ENCODE results near the gene MTIF3. TPM values are rescaled to one million over a fixed set of nuclear protein-coding genes. Genes with fewer than 3 reads are reported as not detected.

MTIF3 gene, protein sequence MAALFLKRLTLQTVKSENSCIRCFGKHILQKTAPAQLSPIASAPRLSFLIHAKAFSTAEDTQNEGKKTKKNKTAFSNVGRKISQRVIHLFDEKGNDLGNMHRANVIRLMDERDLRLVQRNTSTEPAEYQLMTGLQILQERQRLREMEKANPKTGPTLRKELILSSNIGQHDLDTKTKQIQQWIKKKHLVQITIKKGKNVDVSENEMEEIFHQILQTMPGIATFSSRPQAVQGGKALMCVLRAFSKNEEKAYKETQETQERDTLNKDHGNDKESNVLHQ
- 10 to 100 TPM; 33.7 to 61.1 (median 34.9) TPM for total RNA-seq
- 10 to 100 TPM; 67.1 to 81.2 TPM for polyA plus RNA-seq
- long read RNA-seq, donor 1, transcript MTIF3-202 (5 exons, 1,005 nt): major isoform, 15 of 48 reads
- long read RNA-seq, donor 1, partial matches to known transcripts: 5 of 48 reads
- long read RNA-seq, donor 1, other reads (novel, unspliced or antisense): 27 of 48 reads
- long read RNA-seq, donor 2, transcript MTIF3-202 (5 exons, 1,005 nt): major isoform, 12 of 23 reads
- long read RNA-seq, donor 2, partial matches to known transcripts: 0 of 23 reads
- long read RNA-seq, donor 2, other reads (novel, unspliced or antisense): 7 of 23 reads
- long read RNA-seq, donor 3, transcript MTIF3-202 (5 exons, 1,005 nt): major isoform, 17 of 35 reads
- long read RNA-seq, donor 3, partial matches to known transcripts: 2 of 35 reads
- long read RNA-seq, donor 3, other reads (novel, unspliced or antisense): 15 of 35 reads

DNA sequence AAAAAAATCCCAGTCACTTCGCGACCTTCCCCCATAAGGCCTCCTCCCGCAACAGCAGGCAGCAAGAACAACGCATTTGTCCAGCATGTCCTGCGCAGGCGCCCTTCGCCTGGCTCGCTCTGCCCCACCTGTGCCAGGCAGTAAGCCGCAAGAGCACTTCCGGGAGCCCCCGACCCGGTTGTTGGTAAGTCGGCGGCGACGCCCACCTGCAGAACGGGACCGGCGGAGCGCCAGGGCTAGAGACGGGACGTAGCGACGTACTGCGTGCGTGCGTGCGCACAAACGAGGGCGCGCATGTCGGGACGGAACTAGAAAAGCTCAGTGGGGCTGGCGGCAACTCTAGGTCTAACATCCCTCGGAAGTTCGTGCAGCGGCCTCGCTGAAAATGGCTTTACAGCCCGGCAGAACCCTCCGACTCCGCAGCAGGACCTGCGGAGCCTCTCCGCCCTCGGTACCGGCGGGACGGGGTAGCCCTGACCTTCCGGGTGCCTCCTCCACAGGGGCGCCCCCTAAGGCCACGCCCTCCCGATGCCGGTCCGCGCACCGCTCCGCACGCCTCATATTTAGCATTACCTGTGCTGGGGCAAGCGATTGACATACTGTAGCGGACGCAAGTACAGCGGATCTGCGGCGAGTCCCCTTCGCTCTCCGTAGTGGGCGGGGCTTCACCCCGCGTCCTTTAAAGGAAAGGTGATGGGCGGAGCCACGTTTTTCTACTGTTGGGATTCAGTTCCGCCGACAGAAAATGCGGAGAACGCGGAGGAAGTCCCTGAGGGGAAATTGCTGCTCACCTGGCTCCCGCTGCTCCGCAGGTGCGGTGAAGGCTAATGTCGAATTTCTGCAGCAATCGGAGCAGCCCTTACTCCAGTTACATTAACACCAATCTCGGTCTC, at the start of gene MTIF3:
TSS of gene MTIF3 (minus strand) at position 629 of the 893 bp plus-strand sequence. CDS start 10,116 bp downstream, outside the sequence.
- WGBS, 3 donors: 0% methylated on average over 59 to 81 of the region's 81 CpGs
- intact Hi-C loops (cut with DNase I): loop anchor here in 2 of 4 donors (1.0 to 10.0 kb wide), 4 partner anchors 25 to 195 kb away; partner anchors contain the start of genes GTF3A (in 2 of the 2), LNX2 (in 1 of the 2), POLR1D (in 1 of the 2) and RPL21 (in 1 of the 2)
- DNase-seq: peak; percentile 94 to 96 (median 96)
- Histone ChIP-seq H3K27ac (peak within 1 kb of the TSS; percentile 93 to 98), H3K27me3 (no peaks in the 10 kb centered on the region), H3K4me3 (peak within 1 kb of the TSS; percentile 82), H3K4me1 (ENCODE audit: insufficient read depth) (peaks cover 8% of the 10 kb centered on the region), H3K36me3 (no peaks in the 10 kb centered on the region), H3K9me3 (no peaks in the 10 kb centered on the region)
- TF ChIP-seq CTCF (IDR thresholded peaks at IDR 0.05): peak in 1 of 3 donors; percentile 23
- TF ChIP-seq POLR2A (IDR thresholded peaks at IDR 0.05): peak; percentile 72
- TF ChIP-seq EP300 (IDR thresholded peaks at IDR 0.05): no peak

- Histone ChIP-seq H3K27me3 (no peaks in the 10 kb centered on the region), H3K4me1 (ENCODE audit: insufficient read depth) (no peaks in the 10 kb centered on the region), H3K9me3 (no peaks in the 10 kb centered on the region), H3K36me3 (no peaks in the 10 kb centered on the region), H3K4me3 (no peak overlapping the region), H3K27ac (no peak overlapping the region)
- WGBS, 3 donors: 91 to 94% (median 92%) methylated on average over 11 of the region's 11 CpGs
- intact Hi-C loops (cut with DNase I): no loop called here
- TF ChIP-seq CTCF (IDR thresholded peaks at IDR 0.05): no peak
- TF ChIP-seq EP300 (IDR thresholded peaks at IDR 0.05): no peak
- no peak for TF ChIP-seq POLR2A (IDR thresholded peaks at IDR 0.05)
- no peak for DNase-seq
These were observed 47.3 kb upstream of the MTIF3 start for GRCh38 chr13:27497563-27498230.

DNA sequence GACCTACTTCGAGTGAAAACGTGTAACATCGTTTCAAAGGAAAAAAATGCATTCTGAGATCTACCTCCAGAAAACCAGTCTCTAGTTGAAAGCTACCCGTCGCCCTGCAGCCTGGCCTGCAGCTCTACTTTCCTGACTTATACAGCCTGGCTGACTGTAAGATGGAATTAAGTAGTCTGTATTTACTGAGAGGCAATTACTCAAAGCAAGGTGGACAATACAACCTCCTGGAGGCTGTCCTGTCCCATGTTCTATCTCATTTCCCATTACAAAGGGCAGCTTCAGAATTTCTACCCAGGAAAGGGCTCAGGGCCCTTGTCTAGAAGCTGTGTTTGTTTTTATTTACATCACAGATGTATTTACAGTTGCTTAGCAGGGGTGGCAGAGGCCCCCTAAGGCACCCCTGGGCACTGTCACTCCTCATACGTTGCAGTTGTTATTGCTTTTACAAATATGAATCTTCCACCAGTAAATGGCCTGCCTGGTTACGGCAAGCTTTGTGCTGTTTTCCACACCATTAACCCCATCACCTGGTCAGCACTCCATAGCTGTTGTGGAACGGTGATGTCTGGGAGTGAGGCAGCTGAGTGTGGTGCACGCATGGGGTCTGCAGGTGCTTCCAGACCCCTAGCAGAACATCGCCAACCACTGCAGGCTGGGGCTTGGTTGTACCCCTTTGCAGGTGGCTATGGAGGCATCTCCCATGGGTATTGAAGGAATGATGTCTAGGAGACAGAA, 46.3 kb upstream of the MTIF3 start:
- Histone ChIP-seq H3K27me3 (no peaks in the 10 kb centered on the region), H3K36me3 (no peaks in the 10 kb centered on the region), H3K4me1 (ENCODE audit: insufficient read depth) (no peaks in the 10 kb centered on the region), H3K27ac (no peak overlapping the region), H3K4me3 (no peak overlapping the region), H3K9me3 (no peaks in the 10 kb centered on the region)
- intact Hi-C loops (cut with DNase I): no loop called here
- TF ChIP-seq EP300 (IDR thresholded peaks at IDR 0.05) (no peak), CTCF (IDR thresholded peaks at IDR 0.05) (no peak), POLR2A (IDR thresholded peaks at IDR 0.05) (no peak)
- no peak for DNase-seq
- 79 to 82% (median 81%) methylated on average over 10 of the region's 10 CpGs for WGBS, 3 donors

Data from ovary (tissue), 10 donors.